Sciatic nerve (tissue), 2 donors: Measurements from ENCODE around the gene RAB20. TPM values are rescaled to one million over a fixed set of nuclear protein-coding genes. Genes with fewer than 3 reads are reported as not detected.
"Not testable (repeated sequence)": the region's sequence is repeated elsewhere in the genome, so short reads cannot be mapped to it uniquely, and the experiment has no call there.

ENCODE experiments used
- ATAC-seq: fragments of 200-7000 bp; cut with Tn5 transposase; one replicate; pipeline ENCODE4 v1.9.1; 2020; ENCODE audit warnings: mild to moderate bottlenecking, moderate library complexity
- DNase-seq: peaks from one replicate; pipeline ENCODE4 v3.0.0-alpha.2; 2020; ENCODE audit warnings: low spot score
- intact Hi-C: fragments of 100-400 bp; cut with DNase I; formaldehyde crosslinking; loops from one replicate; pipeline ENCODE4 v1.14.2; 2022
- total RNA-seq: library from RNA; stranded (reverse); fragmentation: NEBNext Ultra II Directional; extraction: Animal tissue kit (Norgen Biotek cat#: 25700); gene quantifications from one replicate; pipeline ENCODE4 v1.2.1, GENCODE V29; 2021
- donor health status: DM: no; HTN: no; CAD: no.
- donor health status: DM: no; HTN: no; CAD: no.

Gene RAB20
- total RNA-seq, 1 donor from 2014 or later = 23.8 TPM

- DNase-seq = peak; percentile 83
- intact Hi-C loops = no loop called here
- ATAC-seq = peak; percentile 54
Observed at GRCh38 chr13:110538632-110539031, 22.9 kb downstream of the RAB20 start.

DNA sequence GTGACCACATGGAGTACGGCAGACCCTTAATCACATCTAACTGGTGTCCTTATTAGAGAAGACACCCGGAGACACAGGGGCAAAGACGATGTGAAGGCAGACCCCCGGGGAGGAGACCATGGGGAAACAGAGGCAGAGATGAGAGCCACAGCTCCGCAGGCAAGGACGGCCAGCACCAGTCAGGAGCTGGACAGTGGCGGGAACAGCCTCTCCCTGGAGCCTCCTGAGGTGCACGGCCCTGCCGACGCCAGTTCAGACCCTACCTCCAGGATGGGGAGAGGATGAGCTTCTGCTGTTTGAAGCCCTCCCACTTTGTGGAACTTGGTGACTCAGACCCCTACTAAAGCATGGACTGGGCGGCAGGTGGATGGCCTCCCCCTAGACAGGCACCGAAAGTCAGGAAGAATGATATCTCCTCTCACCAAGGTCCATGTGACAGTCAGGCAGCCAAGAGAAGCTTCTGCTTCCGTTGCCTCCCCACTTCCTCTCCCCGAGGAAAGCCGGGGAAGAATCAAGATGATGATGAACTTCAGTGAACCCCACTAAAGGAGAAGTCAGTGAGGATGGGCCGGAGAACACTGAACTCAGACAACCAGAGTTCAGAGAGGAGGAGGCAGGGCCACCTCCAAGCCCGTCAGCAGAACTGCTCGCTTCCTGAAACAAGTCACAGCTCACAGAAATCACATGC lies 25.4 kb downstream of the RAB20 start:
- DNase-seq (no peak), ATAC-seq (peak; percentile 89)
- intact Hi-C loops = no loop called here

GRCh38 chr13:110535526-110535925 lies 26.0 kb downstream of the RAB20 start:
- intact Hi-C loops = no loop called here
- no peak for DNase-seq
- ATAC-seq = no peak

DNA sequence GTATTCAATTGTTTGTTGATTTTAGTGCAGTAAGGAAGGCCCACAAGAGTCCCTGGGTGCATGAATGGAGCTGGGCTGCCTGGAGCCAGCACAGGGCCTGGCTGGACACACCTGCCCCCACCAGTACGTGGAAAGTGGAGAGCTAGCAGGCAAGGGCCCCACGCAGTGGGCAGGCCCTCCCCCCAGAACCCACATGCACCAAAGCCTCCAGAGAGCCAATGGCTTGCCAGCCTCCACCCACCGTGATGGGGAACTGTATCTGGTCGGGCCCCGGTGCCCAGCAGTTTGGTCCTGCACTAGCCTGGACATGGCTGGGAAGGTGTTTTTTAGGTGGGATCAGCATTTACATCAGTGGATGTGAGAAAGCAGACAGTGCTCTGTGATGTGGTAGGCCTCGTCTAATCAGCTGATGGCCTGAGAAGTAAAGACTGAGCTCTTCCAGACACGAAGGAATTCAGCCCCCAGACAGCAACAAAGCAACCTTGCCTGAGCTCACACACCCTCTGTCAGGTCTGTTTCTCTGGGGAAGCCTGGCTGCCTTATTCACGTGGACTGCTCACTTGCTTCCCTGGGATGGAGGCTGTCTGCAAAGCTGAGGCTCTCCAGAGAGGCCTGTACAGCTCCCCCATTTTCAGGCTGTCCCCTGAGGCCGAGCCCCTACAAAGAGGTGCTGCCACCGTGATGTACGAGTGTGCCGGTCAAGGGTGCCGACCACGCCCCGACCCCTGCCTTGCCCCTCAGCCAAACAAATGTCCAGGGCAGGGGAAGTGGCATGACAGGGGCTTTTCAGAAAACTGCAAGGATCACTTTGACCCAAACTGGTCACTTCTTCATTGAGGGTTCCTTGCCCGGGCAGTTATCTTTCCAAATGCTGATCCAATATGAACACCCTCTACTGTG lies 27.5 kb downstream of the RAB20 start:
- no peak for DNase-seq
- intact Hi-C loops = no loop called here
- no peak for ATAC-seq

GRCh38 chr13:110532258-110532657 lies 29.3 kb downstream of the RAB20 start:
- ATAC-seq, DNase-seq, intact Hi-C loops: not testable (repeated sequence)

DNA sequence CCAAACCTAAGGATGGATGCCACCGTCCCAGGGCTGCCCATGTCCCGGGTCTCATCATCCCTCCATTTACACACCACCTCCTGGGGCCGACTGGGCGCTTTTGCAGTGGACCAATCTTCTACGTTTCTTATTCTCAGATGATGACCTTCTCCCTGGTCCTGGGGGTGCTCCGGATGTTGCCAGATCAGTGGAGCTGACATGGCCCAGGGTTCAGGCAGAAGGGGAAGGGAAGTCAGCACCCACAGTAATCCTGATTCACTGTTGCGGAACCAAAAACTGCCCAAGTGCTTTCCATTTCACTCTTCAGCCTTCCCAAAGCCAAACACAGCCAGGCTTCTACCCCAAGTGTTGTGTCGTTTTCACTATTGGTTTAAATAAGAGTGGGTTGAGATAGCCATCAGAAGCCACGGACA lies 29.8 kb downstream of the RAB20 start:
- intact Hi-C loops = no loop called here
- no peak for DNase-seq
- ATAC-seq = no peak

DNA sequence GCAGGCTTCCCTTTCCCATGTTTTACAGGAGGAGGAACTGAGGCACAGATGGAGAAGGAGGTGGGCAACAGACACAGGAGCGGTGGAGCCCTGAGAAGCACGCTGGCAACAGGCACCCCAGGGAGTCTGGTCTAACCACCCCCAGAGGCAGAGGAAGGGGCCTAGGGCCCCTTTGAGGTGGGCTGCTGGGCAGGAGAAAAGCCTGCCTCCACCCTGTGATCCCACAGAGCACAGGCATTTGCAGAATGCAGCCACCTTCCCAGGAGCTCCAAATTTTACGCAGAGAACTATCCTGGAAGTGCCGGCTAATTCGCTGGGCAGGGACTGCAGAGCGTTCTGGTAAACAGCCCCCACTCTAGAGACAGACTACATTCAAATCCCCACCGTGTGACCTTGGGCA lies 30.4 kb downstream of the RAB20 start:
- ATAC-seq (no peak), DNase-seq (no peak)
- intact Hi-C loops = no loop called here

GRCh38 chr13:110529522-110530311 lies 31.8 kb downstream of the RAB20 start:
- no peak for ATAC-seq
- intact Hi-C loops = no loop called here
- DNase-seq = no peak

DNA sequence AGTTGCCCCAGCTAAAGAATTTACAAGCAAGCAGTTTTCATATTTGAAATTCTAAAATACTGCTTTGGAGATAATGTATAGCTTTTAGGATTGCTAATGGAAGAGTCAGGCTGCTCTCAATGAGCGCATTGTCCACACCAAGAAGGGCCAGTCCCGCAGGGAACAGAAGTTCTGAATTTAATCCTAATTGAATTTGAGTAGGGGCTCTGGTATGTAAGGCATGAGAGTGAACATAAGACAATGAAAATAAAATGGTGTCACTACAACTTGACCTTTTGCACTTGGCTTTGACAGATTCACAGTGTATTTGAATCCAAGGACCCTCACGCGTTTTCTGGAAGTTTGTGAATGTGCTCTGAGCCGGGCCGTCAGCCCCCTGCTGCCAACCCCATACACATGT lies 32.6 kb downstream of the RAB20 start:
- no peak for ATAC-seq
- intact Hi-C loops = no loop called here
- no peak for DNase-seq

DNA sequence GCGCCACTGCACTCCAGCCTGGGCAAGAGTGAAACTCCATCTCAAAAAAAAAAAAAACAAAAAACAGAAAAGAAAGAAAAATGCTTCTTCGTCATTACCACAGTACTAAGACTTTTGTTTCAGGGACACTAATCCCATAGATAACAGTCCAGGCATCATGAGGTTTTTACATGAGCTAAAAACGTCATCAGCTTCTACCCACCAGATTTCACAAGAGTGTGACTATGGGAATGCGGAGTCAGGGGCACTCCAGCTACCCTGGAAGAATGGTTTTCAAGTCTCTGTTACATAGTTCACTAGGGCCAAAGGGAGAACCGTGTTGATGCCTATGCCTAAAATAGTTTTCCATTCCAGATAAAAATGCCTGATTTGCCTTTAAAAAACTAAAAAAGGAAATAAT lies 33.2 kb downstream of the RAB20 start:
- ATAC-seq (peak; percentile 57), DNase-seq (no peak)
- intact Hi-C loops = no loop called here

- ATAC-seq (no peak), DNase-seq (no peak)
- intact Hi-C loops = no loop called here
Observed at GRCh38 chr13:110525328-110526319, 35.9 kb downstream of the RAB20 start.

DNA sequence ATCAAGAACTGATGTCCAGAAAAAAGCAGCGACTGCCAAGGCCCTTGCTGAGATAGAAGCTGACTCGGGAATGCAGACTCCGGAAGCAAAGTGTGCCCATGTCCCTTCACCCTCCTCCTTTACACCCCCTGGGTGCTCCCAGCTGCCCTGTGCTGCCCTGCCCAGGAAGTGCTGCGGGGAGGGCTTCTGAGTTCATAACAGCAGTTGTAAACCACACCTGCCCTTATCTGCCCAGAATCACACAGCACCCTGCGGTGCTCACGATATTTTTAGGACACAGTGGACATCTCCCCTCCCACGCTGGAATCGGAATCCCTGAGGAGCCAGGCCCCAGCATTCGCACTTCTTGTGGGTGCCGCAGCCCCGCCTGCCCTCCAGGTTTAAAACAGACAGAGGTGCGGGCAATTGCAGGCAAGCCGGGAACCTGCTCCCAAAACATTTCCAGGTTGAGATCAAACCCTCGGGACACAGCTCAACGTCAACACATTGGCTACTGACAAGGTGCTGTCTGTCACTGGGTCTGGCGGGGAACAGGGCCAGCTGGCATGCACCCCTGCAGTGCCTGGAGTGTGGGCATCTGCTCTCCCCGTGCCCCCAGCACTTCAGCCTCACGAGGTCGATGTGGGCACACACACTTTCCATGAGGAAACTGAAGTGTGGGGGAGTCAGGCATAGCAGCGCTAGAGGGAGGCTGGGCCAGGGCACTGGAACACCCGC lies 36.8 kb downstream of the RAB20 start:
- DNase-seq (no peak), ATAC-seq (no peak)
- intact Hi-C loops = loop anchor here (5.0 kb wide), 1 partner anchor 38 kb away; the partner anchor contains the start of gene RAB20

- ATAC-seq = no peak
- no peak for DNase-seq
- intact Hi-C loops = loop anchor here (5.0 kb wide), 1 partner anchor 38 kb away; the partner anchor contains the start of gene RAB20
Observed at GRCh38 chr13:110523838-110524540, 37.5 kb downstream of the RAB20 start.

- ATAC-seq = no peak
- intact Hi-C loops = loop anchor here (5.0 kb wide), 1 partner anchor 39 kb away; the partner anchor contains the start of gene RAB20
- DNase-seq = no peak
Observed at GRCh38 chr13:110523180-110523579, 38.3 kb downstream of the RAB20 start.

GRCh38 chr13:110522721-110523120 lies 38.8 kb downstream of the RAB20 start:
- intact Hi-C loops = loop anchor here (5.0 kb wide), 1 partner anchor 40 kb away; the partner anchor contains the start of gene RAB20
- DNase-seq = no peak
- ATAC-seq = no peak

- DNase-seq (no peak), ATAC-seq (peak; percentile 11)
- intact Hi-C loops = loop anchor here (5.0 kb wide), 1 partner anchor 40 kb away; the partner anchor contains the start of gene RAB20
Observed at GRCh38 chr13:110521946-110522345, 39.6 kb downstream of the RAB20 start.

DNA sequence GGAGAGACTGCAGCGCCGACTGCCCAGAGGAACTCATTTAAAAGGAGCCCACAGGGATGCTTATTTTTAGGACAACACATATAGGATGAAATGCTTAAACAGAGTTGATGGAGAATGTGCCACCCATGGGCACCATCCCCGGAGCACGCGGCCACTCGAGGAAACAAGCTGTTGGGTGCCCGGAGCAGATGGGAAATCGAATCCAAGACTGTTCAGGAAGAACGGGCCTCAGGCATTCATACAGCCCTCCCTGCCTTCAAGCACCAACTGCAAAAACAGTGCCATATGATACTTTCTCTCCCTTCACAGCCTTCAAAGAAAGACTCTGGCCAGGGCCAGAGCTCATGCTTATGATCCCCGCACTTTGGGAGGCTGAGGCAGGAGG lies 40.2 kb downstream of the RAB20 start:
- no peak for DNase-seq
- intact Hi-C loops = loop anchor here (5.0 kb wide), 1 partner anchor 41 kb away; the partner anchor contains the start of gene RAB20
- ATAC-seq = peak; percentile 1
